Ramos (cell line): ENCODE results near the gene PKDCC.
"Not testable (repeated sequence)": the region's sequence is repeated elsewhere in the genome, so short reads cannot be mapped to it uniquely, and the experiment has no call there.

Experiments used
- in situ Hi-C: fragments of 300-500 bp; cut with MboI; formaldehyde crosslinking; loops from one replicate; pipeline ENCODE4 v1.14.3; 2022; ENCODE audit warnings: low sequenced_read_pairs; ENCODE audit not compliant: unreplicated experiment

PKDCC gene

GRCh38 chr2:42060718-42061619 is 13.1 kb downstream of the PKDCC start:
- in situ Hi-C loops = no loop called here

DNA sequence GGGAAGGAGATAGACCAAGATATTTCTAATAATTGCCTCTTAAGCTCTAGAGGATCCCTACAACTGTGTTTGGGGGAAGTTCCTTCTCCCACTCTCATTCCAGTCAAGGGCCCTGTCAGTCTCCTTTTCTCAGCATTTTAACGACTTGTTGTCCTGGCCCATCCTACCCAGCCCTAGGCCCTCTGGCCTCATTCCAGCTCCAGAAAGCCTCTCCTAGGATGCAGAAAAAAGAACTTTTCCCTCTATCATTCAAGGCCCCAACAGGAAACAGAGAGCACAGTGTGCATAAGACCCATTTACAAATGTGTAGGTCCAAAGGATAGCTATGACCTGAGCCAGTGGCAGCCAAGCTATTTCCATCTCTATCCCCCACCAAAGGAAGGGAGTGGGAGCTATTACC is 14.0 kb downstream of the PKDCC start:
- in situ Hi-C loops = no loop called here

DNA sequence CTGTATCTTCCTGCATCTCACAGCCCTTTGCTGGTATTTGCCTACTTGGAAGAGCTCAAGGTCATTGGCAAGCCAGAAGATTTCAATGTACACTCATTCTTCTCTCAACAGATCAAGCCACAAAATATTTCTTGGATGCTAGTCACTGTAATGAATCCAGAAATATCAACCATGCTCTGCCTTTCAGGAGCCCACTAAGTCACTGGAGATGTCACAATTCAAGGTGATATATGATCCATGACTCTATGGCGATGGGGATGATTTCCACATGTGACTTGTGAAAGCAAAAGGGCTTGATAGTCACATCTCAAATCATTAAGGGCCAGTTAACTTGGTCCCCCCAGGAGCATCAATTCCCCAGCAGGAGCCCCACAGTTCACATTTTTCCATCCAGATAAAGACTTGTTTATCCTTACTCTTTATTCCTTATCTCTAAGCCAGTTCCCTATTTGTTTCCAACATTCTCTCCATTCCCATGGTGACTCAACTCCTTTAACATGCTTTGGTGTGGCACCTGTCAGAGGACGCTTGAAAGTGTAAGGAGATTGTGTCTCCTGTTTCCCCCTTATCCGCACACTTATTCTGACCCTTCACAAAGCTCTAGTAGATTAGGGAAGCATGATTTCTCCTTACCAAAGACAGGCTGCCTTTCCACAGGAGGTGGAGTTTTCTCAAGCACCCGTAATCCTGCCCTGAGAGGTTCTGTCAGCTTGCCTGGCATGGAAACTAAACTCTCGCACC is 15.8 kb downstream of the PKDCC start:
- in situ Hi-C loops = no loop called here

DNA sequence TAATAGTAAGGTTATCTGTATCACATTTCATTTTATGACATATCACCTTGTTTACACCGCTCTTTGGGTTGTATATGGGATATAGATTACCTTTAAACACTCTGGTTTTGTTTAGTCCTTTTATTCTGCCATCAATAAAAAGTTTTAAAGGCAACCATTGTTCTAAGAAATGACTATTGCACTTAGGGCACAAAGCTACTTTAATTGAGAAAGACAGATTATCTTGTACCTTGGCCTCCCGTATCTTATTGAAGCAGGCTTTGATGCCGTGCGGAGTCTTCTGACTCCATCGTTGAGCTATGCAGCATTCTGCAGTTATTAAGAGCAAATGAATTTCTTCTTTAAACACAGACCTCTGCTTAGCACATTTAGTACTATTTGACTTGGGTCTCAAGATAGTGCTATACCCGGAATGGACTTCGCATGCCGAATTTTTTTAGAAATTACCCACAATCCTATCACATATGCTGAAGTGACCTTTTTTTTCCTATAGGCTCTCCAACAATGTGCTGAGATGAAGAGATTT is 16.7 kb downstream of the PKDCC start:
- in situ Hi-C loops = no loop called here

- in situ Hi-C loops = not testable (repeated sequence)
These were observed 17.9 kb downstream of the PKDCC start for GRCh38 chr2:42065753-42066152.

GRCh38 chr2:42067001-42067400 is 19.2 kb downstream of the PKDCC start:
- in situ Hi-C loops = not testable (repeated sequence)

DNA sequence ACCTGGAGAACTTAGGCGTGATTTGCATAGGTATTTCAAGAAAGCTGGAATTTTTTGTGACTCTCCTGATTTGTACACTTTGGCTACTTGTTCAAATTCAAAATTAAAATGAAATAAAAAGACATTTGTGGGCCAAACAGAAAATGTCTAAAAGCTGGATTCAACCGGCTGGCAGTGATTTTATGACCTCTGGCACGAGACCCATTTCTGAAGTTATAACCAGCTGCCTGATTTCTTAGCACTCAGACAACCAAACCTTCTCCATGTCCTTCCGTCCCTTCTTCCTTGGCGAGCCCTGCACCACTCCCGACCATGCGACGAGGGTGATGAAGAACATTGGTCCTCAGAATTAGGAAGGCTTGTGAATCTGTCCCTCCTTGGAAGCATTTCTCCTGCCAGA is 19.7 kb downstream of the PKDCC start:
- in situ Hi-C loops = no loop called here

- in situ Hi-C loops = no loop called here
These were observed 20.9 kb downstream of the PKDCC start for GRCh38 chr2:42068571-42069178.

- in situ Hi-C loops = no loop called here
These were observed 21.7 kb downstream of the PKDCC start for GRCh38 chr2:42069568-42069967.

- in situ Hi-C loops = no loop called here
These were observed 24.0 kb downstream of the PKDCC start for GRCh38 chr2:42071791-42072190.

DNA sequence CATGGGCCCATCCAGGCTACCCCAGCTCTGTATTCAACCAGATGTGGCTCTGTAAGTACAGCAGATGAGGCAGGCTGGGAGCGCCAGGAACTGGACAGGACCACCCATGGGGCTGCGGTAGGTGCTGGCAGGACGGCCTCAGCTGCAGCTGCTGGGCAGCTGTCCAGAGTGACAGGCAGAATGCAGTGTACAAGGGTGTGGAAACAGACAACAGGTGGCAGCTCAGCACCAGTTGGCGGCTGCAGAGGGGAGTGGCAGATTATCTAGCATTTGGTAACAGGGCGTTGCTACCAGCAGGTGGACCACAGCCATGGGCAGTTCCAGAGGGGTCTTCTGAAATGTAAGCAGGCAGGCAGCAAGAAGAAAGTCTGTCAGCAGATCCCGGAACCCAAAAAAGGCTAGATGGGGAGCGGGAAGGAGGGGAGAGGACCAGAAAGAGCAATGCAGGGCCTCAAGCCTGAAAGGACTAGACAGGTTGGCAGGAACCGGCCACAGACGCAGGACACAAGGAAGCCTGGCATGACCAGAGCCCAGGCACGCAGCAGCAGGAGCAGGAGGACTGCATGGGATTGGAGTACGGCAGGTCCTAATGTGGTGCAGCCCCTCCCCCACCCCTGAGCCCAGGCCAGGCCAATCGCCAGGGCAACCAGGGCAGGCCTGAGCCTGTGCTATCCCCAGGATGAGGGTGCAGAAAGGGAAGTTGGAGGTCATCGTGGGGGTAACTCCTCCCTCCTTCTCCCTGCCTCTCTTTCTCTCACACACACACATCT is 24.7 kb downstream of the PKDCC start:
- in situ Hi-C loops = no loop called here

GRCh38 chr2:42073739-42074503 is 26.1 kb downstream of the PKDCC start:
- in situ Hi-C loops = no loop called here

DNA sequence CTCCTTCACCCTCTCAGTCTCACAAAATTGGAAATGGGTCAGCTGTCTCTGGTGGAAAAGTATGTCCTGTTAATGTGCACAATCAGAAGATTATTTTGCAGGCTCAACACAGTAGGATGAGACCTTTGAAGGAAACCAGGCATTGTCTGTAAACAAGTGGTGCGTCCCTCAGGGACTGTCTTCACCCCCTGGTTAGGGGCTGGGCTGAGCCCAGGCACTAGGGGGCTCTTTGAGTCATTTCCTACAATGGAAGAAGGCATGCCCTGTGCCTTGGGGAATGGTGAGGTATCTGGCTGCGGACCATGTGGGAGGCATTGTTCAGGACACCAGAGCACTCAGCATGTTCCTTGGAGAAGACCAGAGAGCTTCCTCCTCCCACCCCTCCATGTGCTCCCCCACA is 26.8 kb downstream of the PKDCC start:
- in situ Hi-C loops = no loop called here

GRCh38 chr2:42076357-42077225 is 28.8 kb downstream of the PKDCC start:
- in situ Hi-C loops = no loop called here

DNA sequence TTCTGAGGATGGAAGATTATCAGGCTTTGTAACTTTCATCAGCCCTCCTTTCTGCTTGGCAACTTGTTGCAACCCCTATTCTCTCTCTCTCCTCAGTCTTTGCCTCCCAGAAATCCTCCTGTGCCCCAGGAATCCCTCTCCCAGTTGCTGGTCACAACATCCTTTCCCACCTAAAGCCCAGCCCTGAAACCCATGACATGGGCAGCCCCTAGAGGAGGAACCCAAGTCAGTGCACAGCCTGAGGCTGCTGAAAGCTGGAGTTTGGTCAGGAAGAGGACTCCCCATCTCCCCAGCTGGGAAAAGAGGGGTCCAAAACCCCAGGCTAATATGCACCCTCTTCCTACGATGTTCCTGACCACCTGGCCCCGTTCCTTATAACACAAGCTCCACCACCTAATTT is 29.5 kb downstream of the PKDCC start:
- in situ Hi-C loops = no loop called here

DNA sequence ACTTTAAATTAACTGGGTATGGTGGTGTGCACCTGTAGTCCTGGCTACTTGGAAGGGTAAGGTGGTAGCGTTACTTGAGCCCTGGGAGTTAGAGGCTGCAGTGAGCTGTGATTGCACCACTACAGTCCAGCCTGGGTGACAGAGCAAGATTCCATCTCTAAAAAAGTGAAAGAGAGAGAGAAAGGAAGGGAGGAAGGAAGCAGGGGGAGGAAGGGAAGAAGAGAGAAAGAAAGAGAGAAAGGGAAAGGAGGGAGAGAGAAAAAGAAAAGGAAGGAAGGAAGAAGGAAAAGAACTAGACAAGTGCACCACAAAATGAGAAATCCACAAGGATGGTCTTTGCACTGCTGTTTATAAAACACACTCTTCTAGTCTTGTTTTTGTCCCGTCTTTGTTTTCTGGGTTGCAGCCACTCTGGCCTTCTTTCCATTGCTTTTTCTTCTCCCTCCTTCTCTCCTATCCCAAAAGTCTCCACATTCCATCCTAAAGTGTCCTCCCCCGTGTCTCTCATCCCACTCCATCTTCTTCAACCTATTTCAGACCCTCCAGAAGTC is 32.0 kb downstream of the PKDCC start:
- in situ Hi-C loops = no loop called here

GRCh38 chr2:42081151-42081550 is 33.3 kb downstream of the PKDCC start:
- in situ Hi-C loops = not testable (repeated sequence)

GRCh38 chr2:42082016-42082415 is 34.2 kb downstream of the PKDCC start:
- in situ Hi-C loops = no loop called here
